Testis (tissue), 3 donors: ENCODE measurements around the gene SPINK8. TPM values are rescaled to one million over a fixed set of nuclear protein-coding genes. Genes with fewer than 3 reads are reported as not detected.

Experiments used
- DNase-seq: peaks from one replicate; pipeline ENCODE4 v3.0.0-alpha.2; 2019
- H3K27ac ChIP-seq, 2 donors: fragments of 200-600 bp; sonication (generic); one replicate each; pipeline ENCODE4 v1.5.1; 2019
- H3K27me3 ChIP-seq: fragments of 200-600 bp; sonication (generic); one replicate; pipeline ENCODE4 v1.5.1; 2019
- H3K36me3 ChIP-seq: fragments of 200-600 bp; sonication (generic); one replicate; pipeline ENCODE4 v1.5.1; 2017; ENCODE audit warnings: low read depth; ENCODE audit errors: missing control alignments
- H3K4me1 ChIP-seq: fragments of 200-600 bp; sonication (generic); one replicate; pipeline ENCODE4 v1.5.1; 2019
- H3K4me3 ChIP-seq, 2 donors: fragments of 200-600 bp; sonication (generic); one replicate each; pipeline ENCODE4 v1.5.1; 2017 to 2019
- H3K9me3 ChIP-seq: fragments of 200-600 bp; sonication (generic); one replicate; pipeline ENCODE4 v1.5.1; 2017
- CTCF ChIP-seq, 3 experiments: fragments of 450-650 bp in 2 of 3; fragments of 200-600 bp in 1 of 3; sonication (generic) in 1 of 3; IDR thresholded peaks; one replicate each; pipeline ENCODE4 v1.5.1; 2016 to 2019; ENCODE audit warnings: antibody characterized with exemption in 3 of 3, mild to moderate bottlenecking in 2 of 3, moderate library complexity in 1 of 3
- POLR2A ChIP-seq: fragments of 450-650 bp; IDR thresholded peaks from one replicate; pipeline ENCODE4 v1.6.1; 2017; ENCODE audit warnings: antibody characterized with exemption, mild to moderate bottlenecking, moderate library complexity
- WGBS, 2 donors: methylation state at CpG; one replicate each; pipeline ENCODE4 v1.1.5; 2018; 5-methylcytosine and 5-hydroxymethylcytosine counted together
- intact Hi-C: fragments of 100-400 bp; cut with DNase I; formaldehyde crosslinking; loops from one replicate; pipeline ENCODE4 v1.15.1; 2023; ENCODE audit warnings: low total_unique reads
- polyA plus RNA-seq: library from polyadenylated mRNA; stranded (reverse); fragments of 350-450 nt; fragmentation: Illumina TruSeq; extraction: RNeasy Lipid Tissue Mini Kit (QIAGEN cat#74804); gene quantifications from one replicate; pipeline ENCODE4 v1.2.3, GENCODE V29; 2014; ENCODE audit warnings: low read depth, low replicate concordance; ENCODE audit not compliant: insufficient read depth
- total RNA-seq, 2 donors: library from RNA; depleted of rRNA; stranded (reverse); fragments of >200 nt; gene quantifications; one replicate each; pipeline ENCODE4 v1.2.3, GENCODE V29; 2016

Gene SPINK8
- total and polyA plus RNA-seq, 3 donors from 2014 or later = not detected

GRCh38 chr3:48353987-48354386 lies 20.5 kb upstream of the SPINK8 start:
- TF ChIP-seq POLR2A (no peak), CTCF (IDR thresholded peaks at IDR 0.05) (no peak)
- Histone ChIP-seq H3K36me3 (no peaks in the 10 kb centered on the region), H3K4me1 (no peaks in the 10 kb centered on the region), H3K4me3 (no peak overlapping the region), H3K9me3 (no peaks in the 10 kb centered on the region), H3K27me3 (no peaks in the 10 kb centered on the region), H3K27ac (no peak overlapping the region)
- WGBS, 2 donors = 90 to 94% methylated on average over 4 of the region's 4 CpGs
- intact Hi-C loops = no loop called here
- no peak for DNase-seq

- TF ChIP-seq POLR2A = no peak
- TF ChIP-seq CTCF (IDR thresholded peaks at IDR 0.05) = no peak
- Histone ChIP-seq H3K27ac (no peak overlapping the region), H3K9me3 (no peaks in the 10 kb centered on the region), H3K27me3 (no peaks in the 10 kb centered on the region), H3K4me1 (no peaks in the 10 kb centered on the region), H3K36me3 (no peaks in the 10 kb centered on the region), H3K4me3 (no peak overlapping the region)
- 87 to 89% methylated on average over 6 of the region's 6 CpGs for WGBS, 2 donors
- no peak for DNase-seq
- intact Hi-C loops = no loop called here
Observed at GRCh38 chr3:48352546-48352945, 19.1 kb upstream of the SPINK8 start.

GRCh38 chr3:48347500-48347899 lies 14.0 kb upstream of the SPINK8 start:
- 81 to 85% methylated on average over 3 of the region's 3 CpGs for WGBS, 2 donors
- no peaks in the 10 kb centered on the region for H3K27me3 ChIP-seq
- no peak for TF ChIP-seq POLR2A
- no peak for TF ChIP-seq CTCF (IDR thresholded peaks at IDR 0.05)
- intact Hi-C loops = no loop called here
- H3K4me1 ChIP-seq = no peaks in the 10 kb centered on the region
- no peaks in the 10 kb centered on the region for H3K9me3 ChIP-seq
- H3K4me3 ChIP-seq = no peak overlapping the region
- DNase-seq = no peak
- H3K36me3 ChIP-seq = no peaks in the 10 kb centered on the region
- no peak overlapping the region for H3K27ac ChIP-seq

GRCh38 chr3:48345946-48346572 lies 12.6 kb upstream of the SPINK8 start:
- no peaks in the 10 kb centered on the region for H3K36me3 ChIP-seq

More at GRCh38 chr3:48345946-48346572, 12.6 kb upstream of the SPINK8 start:
- TF ChIP-seq CTCF (IDR thresholded peaks at IDR 0.05) (no peak), POLR2A (no peak)
- no peak for DNase-seq
- no peak overlapping the region for H3K27ac ChIP-seq
- H3K4me1 ChIP-seq = no peaks in the 10 kb centered on the region
- intact Hi-C loops = no loop called here
- no peaks in the 10 kb centered on the region for H3K9me3 ChIP-seq
- H3K27me3 ChIP-seq = no peaks in the 10 kb centered on the region
- no peak overlapping the region for H3K4me3 ChIP-seq
- 77 to 91% methylated on average over 2 of the region's 2 CpGs for WGBS, 2 donors
